SKM-1 (cell line): Measurements from ENCODE around the gene ST14.
"Not testable (repeated sequence)": the region's sequence is repeated elsewhere in the genome, so short reads cannot be mapped to it uniquely, and the experiment has no call there.

Experiments used
- DNase-seq: peaks from one replicate; lab custom pipeline; 2025; ENCODE audit not compliant: unreplicated experiment; lab: John Stamatoyannopoulos, UW

ST14 gene

GRCh38 chr11:130223291-130223971 lies 63.8 kb downstream of the ST14 start:
- DNase-seq: no peak

- no peak for DNase-seq
Measured at GRCh38 chr11:130227373-130227772, 67.8 kb downstream of the ST14 start.

GRCh38 chr11:130233486-130233885 lies 73.9 kb downstream of the ST14 start:
- DNase-seq: not testable (repeated sequence)

GRCh38 chr11:130233888-130234287 lies 74.3 kb downstream of the ST14 start:
- DNase-seq: not testable (repeated sequence)

- DNase-seq: no peak
Measured at GRCh38 chr11:130234315-130234714, 74.7 kb downstream of the ST14 start.

- no peak for DNase-seq
Measured at GRCh38 chr11:130237282-130238006, 77.9 kb downstream of the ST14 start.

GRCh38 chr11:130241713-130242112 lies 82.1 kb downstream of the ST14 start:
- DNase-seq: no peak

GRCh38 chr11:130243816-130244215 lies 84.2 kb downstream of the ST14 start:
- no peak for DNase-seq

GRCh38 chr11:130244848-130245247 lies 85.3 kb downstream of the ST14 start:
- DNase-seq: no peak

GRCh38 chr11:130245375-130245774 lies 85.8 kb downstream of the ST14 start:
- not testable (repeated sequence) for DNase-seq

- no peak for DNase-seq
Measured at GRCh38 chr11:130246270-130246669, 86.7 kb downstream of the ST14 start.

- no peak for DNase-seq
Measured at GRCh38 chr11:130246738-130247137, 87.2 kb downstream of the ST14 start.

- no peak for DNase-seq
Measured at GRCh38 chr11:130247319-130247718, 87.7 kb downstream of the ST14 start.

- no peak for DNase-seq
Measured at GRCh38 chr11:130249371-130249770, 89.8 kb downstream of the ST14 start.

- DNase-seq: not testable (repeated sequence)
Measured at GRCh38 chr11:130249929-130250328, 90.3 kb downstream of the ST14 start.

- not testable (repeated sequence) for DNase-seq
Measured at GRCh38 chr11:130251763-130252162, 92.2 kb downstream of the ST14 start.
